ENCODE data around the gene GOLGA8S. TPM values are rescaled to one million over a fixed set of nuclear protein-coding genes. Genes with fewer than 3 reads are reported as not detected.

The GOLGA8S gene
- total RNA-seq, 4 donors from 2014 or later: 0.34 to 0.65 (median 0.50) TPM

- no peak for TF ChIP-seq CTCF (IDR thresholded peaks at IDR 0.05; ENCODE audit: low read depth)
Observed at GRCh38 chr15:23395030-23395692, 40.6 kb downstream of the GOLGA8S start.

- no peak for TF ChIP-seq CTCF (IDR thresholded peaks at IDR 0.05; ENCODE audit: low read depth)
Observed at GRCh38 chr15:23395832-23396231, 41.3 kb downstream of the GOLGA8S start.

- no peak for TF ChIP-seq CTCF (IDR thresholded peaks at IDR 0.05; ENCODE audit: low read depth)
Observed at GRCh38 chr15:23397779-23398178, 43.2 kb downstream of the GOLGA8S start.

GRCh38 chr15:23401627-23402026, 47.1 kb downstream of the GOLGA8S start:
- no peak for TF ChIP-seq CTCF (IDR thresholded peaks at IDR 0.05; ENCODE audit: low read depth)

GRCh38 chr15:23402140-23402539, 47.6 kb downstream of the GOLGA8S start:
- TF ChIP-seq CTCF (IDR thresholded peaks at IDR 0.05; ENCODE audit: low read depth): no peak

- TF ChIP-seq CTCF (IDR thresholded peaks at IDR 0.05; ENCODE audit: low read depth): no peak
Observed at GRCh38 chr15:23402544-23402943, 48.0 kb downstream of the GOLGA8S start.

GRCh38 chr15:23403550-23403949, 49.0 kb downstream of the GOLGA8S start:
- TF ChIP-seq CTCF (IDR thresholded peaks at IDR 0.05; ENCODE audit: low read depth): no peak

Measured in subcutaneous adipose tissue (tissue), 4 donors.